Activated naive CD8-positive, alpha-beta T cell treated with anti-CD3 and anti-CD28 coated beads, Interleukin-2, amount 10 ng/mL, durations not matched to agents 7 days and 5 days (primary cell): ENCODE data around the gene C6orf89. TPM values are rescaled to one million over a fixed set of nuclear protein-coding genes. Genes with fewer than 3 reads are reported as not detected.
A peak's percentile ranks its signal among the peaks of the same experiment; 100 is the strongest.

Experiments used
- ATAC-seq: fragments of 150-1000 bp; cut with Tn5 transposase; one replicate; pipeline ENCODE4 v1.10.0; 2021; ENCODE audit warnings: low read depth, moderate library complexity
- POLR2A ChIA-PET: fragments of 350-600 bp; sonication (Branson Sonifier 250); formaldehyde crosslinking; loops from one replicate; lab custom pipeline; 2021; ENCODE audit warnings: antibody characterized with exemption; lab: Charles Lee
- DNase-seq: peaks from one replicate; pipeline ENCODE4 v3.0.0; 2021
- H3K27ac Mint-ChIP-seq: one replicate; pipeline ENCODE4 v1.8.0; 2022; ENCODE audit warnings: mild to moderate bottlenecking, mixed read lengths
- H3K27me3 Mint-ChIP-seq: one replicate; pipeline ENCODE4 v1.8.0; 2022; ENCODE audit warnings: mild to moderate bottlenecking, moderate library complexity, mixed read lengths
- H3K36me3 Mint-ChIP-seq: one replicate; pipeline ENCODE4 v1.8.0; 2021; ENCODE audit warnings: mild to moderate bottlenecking, mixed read lengths
- H3K4me1 Mint-ChIP-seq: one replicate; pipeline ENCODE4 v1.8.0; 2021; ENCODE audit warnings: mixed read lengths
- H3K4me3 Mint-ChIP-seq: one replicate; pipeline ENCODE4 v1.8.0; 2022; ENCODE audit warnings: mild to moderate bottlenecking, moderate library complexity, mixed read lengths
- H3K9me3 Mint-ChIP-seq: one replicate; pipeline ENCODE4 v1.8.0; 2021; ENCODE audit warnings: mixed read lengths
- total RNA-seq, 2 experiments: library from RNA; stranded (reverse); gene quantifications; one replicate each; pipeline ENCODE4 v1.2.3, GENCODE V29; 2021

C6orf89 gene, protein sequence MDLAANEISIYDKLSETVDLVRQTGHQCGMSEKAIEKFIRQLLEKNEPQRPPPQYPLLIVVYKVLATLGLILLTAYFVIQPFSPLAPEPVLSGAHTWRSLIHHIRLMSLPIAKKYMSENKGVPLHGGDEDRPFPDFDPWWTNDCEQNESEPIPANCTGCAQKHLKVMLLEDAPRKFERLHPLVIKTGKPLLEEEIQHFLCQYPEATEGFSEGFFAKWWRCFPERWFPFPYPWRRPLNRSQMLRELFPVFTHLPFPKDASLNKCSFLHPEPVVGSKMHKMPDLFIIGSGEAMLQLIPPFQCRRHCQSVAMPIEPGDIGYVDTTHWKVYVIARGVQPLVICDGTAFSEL
- 10 to 100 TPM; 45.3 to 46.0 TPM for total RNA-seq

DNA sequence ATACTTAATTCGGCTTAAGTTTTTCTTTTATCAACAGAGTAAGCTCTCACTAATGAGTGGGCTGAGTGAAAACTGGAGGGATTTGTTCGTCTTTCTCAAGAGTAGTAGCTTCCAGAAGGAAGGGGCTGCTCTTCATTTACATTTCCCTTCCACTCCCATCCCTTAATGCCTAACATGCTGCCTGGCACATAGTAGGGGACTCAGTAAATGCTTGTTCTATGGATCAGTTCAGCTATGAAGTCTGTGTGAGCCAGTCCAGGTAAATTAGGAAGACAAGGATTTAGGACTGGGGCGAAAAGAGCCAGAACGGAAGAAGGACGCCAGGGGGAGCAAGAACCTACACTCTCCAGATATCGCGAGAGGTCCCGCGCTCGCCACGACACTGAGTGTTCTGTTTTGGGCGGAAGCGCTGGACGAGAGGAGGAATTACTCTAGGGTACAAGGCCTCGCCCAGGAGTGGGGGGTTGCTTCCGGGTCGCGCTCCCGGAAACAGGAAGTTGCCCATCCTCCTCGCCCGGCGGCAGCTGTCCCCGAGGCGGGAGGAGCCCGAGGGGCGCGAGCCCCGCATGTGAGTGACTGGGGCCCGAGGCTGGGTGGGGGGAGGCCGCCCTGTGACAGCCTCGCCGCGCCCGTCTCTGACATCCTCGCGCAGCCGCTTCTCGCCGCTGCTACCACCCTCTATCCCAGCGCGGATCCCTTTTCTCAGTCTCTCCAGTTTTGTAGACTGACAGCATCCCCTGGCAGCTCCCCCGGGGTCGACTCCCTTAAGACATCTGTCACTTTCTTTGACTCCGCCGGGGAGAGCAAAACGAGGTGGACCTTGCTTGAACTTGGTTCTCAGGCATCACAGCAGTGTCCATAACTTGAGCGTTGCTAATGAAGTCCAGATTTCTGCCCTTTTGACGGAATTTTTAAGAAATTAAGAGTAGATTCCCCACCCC, at the start of gene C6orf89:
TSS of gene C6orf89 (plus strand) at position 492 of the 941 bp plus-strand sequence. CDS start 13,493 bp downstream, outside the sequence.
- Mint-ChIP-seq H3K27me3 (no peaks in the 10 kb centered on the region), H3K9me3 (no peaks in the 10 kb centered on the region), H3K27ac (peak within 1 kb of the TSS; percentile 88), H3K4me3 (peak within 1 kb of the TSS; percentile 91), H3K36me3 (peaks cover 2% of the 10 kb centered on the region), H3K4me1 (peaks cover 24% of the 10 kb centered on the region)
- ATAC-seq, result peak; percentile 99
- DNase-seq, result peak; percentile 92
- POLR2A ChIA-PET, result interaction anchor here (0.7 to 2.4 kb wide), 6 partner anchors 11 to 285 kb away, joined by 4 to 21 read pairs (median 10); partner anchors contain the start of genes MTCH1, PI16 and PPIL1

DNA sequence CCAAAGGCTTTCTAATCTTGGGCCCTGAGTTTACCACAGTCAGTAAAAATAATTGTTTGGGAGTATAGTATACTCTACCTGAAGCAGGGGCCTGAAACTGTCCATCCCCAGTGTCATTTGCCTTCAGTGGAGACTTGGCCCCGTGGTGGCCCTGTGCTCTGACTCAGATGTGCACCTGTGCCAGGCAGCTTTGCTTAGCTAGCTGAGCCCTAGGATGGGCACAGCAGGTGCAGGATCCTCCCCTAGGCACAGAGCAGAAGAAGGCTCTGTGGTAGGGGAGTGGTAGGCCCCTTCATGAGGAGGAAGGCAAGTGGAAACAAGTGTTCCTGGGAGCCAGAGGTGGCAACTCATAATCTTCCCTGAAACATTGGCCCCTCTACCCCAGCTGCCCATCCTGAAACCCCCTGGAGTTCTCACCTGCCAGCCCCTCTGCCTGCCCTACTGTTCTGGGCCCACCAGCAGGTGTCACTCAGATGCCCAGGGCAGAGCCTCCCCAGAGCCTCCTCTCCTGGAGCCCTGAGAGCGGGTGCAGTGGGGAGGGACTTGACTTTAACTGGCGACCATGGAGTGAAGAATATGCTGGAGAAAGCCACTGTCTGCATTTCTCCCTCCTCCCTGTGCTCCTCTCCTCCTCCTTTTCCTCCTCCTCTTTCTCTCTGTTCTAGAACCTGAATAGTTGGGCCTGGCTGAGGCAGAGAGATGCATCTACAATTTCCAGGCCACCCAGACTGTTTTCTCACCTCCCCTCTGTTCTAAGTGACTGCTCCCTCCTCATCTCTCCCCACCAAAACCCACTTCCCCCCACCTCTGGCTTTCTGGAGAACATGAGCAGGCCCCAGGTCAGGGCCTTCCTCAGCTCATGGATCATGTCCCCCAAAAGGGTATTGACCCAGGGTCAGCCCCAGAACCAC, 49.4 kb upstream of the C6orf89 start:
- H3K9me3 Mint-ChIP-seq, result no peaks in the 10 kb centered on the region
- peaks cover 48% of the 10 kb centered on the region for H3K27me3 Mint-ChIP-seq
- H3K27ac Mint-ChIP-seq, result no peak overlapping the region
- DNase-seq (no peak), ATAC-seq (no peak)
- no peaks in the 10 kb centered on the region for H3K36me3 Mint-ChIP-seq
- peaks cover 9% of the 10 kb centered on the region for H3K4me1 Mint-ChIP-seq
- H3K4me3 Mint-ChIP-seq, result no peak overlapping the region
- POLR2A ChIA-PET, result interaction anchor here (0.7 kb wide), 2 partner anchors 172 to 862 kb away, joined by 3 read pairs; no protein-coding TSS in a partner anchor

DNA sequence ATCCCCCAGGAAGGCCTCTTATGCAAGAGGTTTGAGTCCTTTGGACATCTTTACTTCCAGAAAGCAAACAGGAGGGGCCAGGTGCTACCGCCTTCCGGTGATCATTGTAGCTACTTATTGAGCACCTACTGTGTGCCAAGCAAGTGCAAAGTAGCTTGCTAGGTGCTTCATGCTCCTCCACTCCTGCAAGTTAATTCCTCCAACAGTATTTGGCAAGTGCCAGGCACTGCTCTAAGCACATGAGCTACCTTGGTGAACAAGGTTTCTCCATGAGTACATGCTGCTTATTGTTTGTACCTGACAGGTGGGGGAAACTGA, 48.8 kb upstream of the C6orf89 start:
- no peaks in the 10 kb centered on the region for H3K36me3 Mint-ChIP-seq
- H3K27ac Mint-ChIP-seq, result no peak overlapping the region
- no peak overlapping the region for H3K4me3 Mint-ChIP-seq
- POLR2A ChIA-PET, result no interaction called here
- peaks cover 9% of the 10 kb centered on the region for H3K4me1 Mint-ChIP-seq
- peaks cover 48% of the 10 kb centered on the region for H3K27me3 Mint-ChIP-seq
- H3K9me3 Mint-ChIP-seq, result no peaks in the 10 kb centered on the region
- DNase-seq (no peak), ATAC-seq (no peak)

DNA sequence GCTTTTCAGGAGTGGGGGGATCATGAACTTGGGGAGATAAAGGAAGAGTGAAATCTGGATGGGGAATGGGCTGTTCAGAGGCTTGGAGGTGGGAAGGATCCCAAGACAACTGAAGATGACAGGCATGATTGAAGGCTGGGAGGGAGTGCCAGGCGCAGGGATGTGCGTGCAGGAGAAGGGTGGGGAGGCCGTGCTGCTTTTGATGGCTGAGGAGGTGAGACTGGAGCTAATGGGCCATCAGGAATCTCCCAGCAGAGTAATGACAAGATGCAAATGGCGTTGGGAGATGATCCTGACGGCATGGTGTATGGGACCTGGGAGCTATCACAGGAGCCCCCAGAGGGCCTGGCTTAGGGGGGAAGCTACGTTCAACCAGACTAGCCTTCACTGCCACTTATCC, 48.1 kb upstream of the C6orf89 start:
- Mint-ChIP-seq H3K27ac (no peak overlapping the region), H3K4me3 (no peak overlapping the region), H3K4me1 (peaks cover 9% of the 10 kb centered on the region), H3K36me3 (no peaks in the 10 kb centered on the region), H3K9me3 (no peaks in the 10 kb centered on the region), H3K27me3 (peaks cover 48% of the 10 kb centered on the region)
- ATAC-seq, result no peak
- POLR2A ChIA-PET, result no interaction called here
- DNase-seq, result no peak

DNA sequence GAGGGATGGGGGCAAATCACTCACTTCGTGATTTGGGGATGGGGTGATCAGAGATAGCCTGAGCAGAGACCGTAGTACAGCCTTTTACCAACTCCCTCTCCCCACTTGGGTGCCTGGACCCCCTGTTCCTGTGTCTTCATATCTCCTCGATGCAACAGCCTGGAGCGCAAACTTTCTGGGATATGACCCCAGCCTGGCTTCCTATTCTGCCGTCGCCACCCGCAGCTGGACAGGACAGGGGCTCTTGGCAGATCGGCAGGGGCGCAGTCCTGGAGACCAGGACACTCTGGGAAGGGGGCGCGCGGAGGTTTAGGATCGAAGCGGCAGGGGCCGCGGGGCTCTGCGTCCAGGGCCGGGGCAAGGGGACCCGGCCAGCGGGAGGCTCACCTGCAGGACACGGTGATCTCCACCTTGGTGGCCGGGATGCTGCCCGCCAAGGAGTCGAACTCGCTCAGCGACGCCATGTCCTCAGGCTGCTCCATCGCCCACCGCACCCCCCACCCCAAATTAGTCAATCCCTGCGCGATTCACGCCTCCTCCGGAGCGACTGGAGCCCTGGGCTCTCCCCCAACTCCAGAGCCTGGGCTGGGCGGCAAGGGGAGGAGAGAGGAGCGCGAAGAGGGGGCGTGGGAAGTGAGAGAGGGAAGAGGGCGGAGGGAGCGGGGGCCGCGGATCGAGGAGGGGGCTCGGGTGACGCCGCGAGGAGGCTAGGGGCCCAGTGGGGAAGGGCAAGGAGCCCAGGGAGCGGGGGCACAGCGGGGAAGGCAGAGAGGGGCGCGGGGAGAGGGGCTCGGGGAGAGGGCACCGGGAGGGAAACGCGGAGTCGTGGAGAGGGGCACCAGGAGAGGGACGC, 46.6 kb upstream of the C6orf89 start, which contains the start of gene CPNE5:
TSS of gene CPNE5 (minus strand) at position 549 of the 853 bp plus-strand sequence. CDS start at position 482, 67 bp downstream.
- DNase-seq (no peak), ATAC-seq (no peak)
- Mint-ChIP-seq H3K27me3 (peaks cover 46% of the 10 kb centered on the region), H3K4me3 (peak within 1 kb of the TSS; percentile 65), H3K9me3 (no peaks in the 10 kb centered on the region), H3K36me3 (no peaks in the 10 kb centered on the region), H3K4me1 (peaks cover 9% of the 10 kb centered on the region), H3K27ac (no peak within 1 kb of the TSS)
- POLR2A ChIA-PET, result no interaction called here

DNA sequence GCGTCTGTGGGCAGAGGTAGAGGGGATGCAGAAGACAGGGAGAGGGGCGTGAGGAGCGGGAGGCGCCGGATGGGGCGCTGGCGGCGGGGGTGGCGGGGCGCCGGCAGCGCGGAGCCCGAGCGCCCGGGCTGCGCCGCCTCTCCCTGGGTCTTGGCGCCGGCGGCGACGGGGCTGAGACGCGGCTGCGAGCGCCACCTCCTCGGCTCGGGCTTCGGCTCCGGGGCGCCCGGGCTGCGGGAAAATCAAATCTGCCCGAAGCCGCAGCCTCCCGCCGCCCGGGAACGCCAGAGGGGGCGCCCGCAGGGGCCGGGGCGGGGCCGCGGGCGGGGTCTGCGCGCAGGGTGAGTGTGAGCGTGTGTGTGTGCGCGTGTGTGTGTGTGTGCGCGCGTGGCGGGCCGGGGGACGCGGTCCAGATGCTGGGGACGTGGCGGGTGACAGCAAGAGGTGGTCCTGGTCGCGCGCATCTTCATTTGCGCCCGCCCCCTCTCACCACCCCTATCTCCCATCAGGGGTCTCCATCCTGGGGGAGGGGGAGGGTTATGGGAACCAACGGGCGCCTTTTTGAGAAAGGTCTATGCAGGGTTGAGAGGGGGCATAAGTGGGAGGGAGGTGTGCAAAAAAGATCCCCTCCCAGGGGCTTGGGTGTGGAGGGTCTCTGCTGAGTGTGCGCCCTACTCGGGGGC, 45.9 kb upstream of the C6orf89 start:
- Mint-ChIP-seq H3K27me3 (peaks cover 45% of the 10 kb centered on the region), H3K27ac (no peak overlapping the region), H3K36me3 (no peaks in the 10 kb centered on the region), H3K4me1 (peaks cover 9% of the 10 kb centered on the region), H3K4me3 (peak overlapping the region; percentile 65), H3K9me3 (no peaks in the 10 kb centered on the region)
- peak; percentile 71 for ATAC-seq
- POLR2A ChIA-PET, result no interaction called here
- DNase-seq, result peak; percentile 66

DNA sequence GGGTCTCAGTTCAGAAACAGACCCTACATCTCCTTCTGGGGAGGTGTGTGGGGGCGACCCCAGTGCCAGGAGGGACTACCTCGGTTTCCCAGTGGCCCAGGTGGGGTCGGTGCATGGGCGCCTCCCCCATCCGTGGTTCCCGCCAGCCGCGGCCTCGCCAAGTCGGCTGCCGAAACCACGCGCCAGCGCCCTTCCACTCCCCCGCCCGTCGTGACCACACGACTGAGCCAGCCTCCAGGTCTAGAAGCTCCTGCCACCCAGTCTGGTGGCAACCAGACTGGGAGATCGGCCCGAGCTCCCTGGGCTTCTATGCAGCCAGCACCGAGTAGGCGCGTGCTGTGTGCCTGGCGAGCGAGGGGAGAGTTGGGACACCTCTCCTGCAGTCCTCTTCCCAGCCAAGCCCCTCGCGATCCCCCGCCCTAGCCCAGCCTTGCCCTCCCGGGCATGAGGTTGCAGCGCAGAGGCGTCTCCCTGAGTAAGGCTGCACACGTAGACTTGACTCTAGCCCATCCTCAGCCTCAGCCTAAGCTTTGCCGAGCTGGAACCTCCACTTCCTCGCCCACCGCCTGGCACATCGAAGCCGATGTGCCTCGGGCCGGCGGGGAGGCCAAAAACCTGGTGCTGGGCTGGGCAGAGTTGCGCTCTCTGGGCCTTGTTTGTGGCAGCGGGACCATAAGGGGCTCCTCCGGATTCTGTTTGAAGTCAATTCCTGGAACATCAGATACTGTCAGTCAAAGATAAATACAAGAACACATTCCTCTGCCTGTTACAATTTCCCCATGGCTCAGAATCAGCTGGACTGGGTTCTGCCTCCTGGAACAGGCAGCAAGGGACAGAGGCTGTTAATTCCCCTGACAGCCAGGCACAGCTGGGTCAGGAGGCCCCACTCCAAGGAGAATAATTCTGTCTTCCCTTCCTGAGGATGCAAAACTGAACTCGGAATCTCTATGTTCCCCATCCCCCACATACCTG, 45.0 kb upstream of the C6orf89 start:
- H3K4me3 Mint-ChIP-seq, result peak overlapping the region; percentile 64
- POLR2A ChIA-PET, result no interaction called here
- H3K27ac Mint-ChIP-seq, result no peak overlapping the region
- H3K27me3 Mint-ChIP-seq, result peaks cover 42% of the 10 kb centered on the region
- no peaks in the 10 kb centered on the region for H3K9me3 Mint-ChIP-seq
- no peaks in the 10 kb centered on the region for H3K36me3 Mint-ChIP-seq
- no peak for DNase-seq
- no peak for ATAC-seq
- H3K4me1 Mint-ChIP-seq, result peaks cover 9% of the 10 kb centered on the region

DNA sequence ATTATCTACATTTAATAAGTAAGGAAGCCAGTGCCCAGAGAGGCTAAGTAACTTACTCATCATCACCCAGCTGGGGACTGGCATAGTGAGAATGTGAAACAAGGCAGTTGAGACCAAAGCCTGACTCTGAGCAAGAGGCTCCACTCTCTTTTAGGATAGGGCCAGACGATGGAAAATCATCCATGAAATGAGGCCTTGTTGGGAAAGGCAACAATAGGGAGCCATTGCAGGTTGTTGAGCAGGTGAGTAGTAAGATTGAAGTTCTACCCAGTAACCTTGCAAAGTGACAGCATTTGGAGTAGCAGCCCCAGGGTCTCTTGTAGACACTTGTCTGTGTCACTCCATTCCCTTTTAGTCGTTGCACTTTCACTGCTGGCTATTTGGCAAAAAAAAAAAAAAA, 44.0 kb upstream of the C6orf89 start:
- Mint-ChIP-seq H3K36me3 (no peaks in the 10 kb centered on the region), H3K4me1 (peaks cover 7% of the 10 kb centered on the region), H3K27me3 (peaks cover 37% of the 10 kb centered on the region), H3K4me3 (no peak overlapping the region), H3K9me3 (no peaks in the 10 kb centered on the region), H3K27ac (no peak overlapping the region)
- POLR2A ChIA-PET, result no interaction called here
- DNase-seq (no peak), ATAC-seq (no peak)

DNA sequence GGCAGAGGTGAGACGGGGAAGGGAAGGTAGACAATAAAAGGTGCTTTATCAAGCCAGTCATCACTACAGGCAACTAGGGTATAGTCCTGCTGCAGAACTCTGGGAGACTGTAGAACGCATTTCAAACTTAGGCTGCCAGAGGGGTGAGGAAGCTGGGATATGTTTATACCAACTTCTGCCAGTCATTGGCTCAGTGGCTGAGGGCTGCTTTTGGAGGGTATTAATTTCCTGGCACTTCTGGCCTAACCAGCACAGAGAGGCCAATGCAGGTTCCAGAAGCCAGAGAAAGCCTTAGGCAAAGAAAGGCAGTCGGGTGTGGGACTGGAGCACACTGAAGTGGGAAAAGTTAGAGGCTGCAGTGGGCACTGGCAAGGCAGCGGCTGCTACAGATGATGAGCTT, 42.6 kb upstream of the C6orf89 start:
- POLR2A ChIA-PET, result no interaction called here
- no peaks in the 10 kb centered on the region for H3K36me3 Mint-ChIP-seq
- no peaks in the 10 kb centered on the region for H3K9me3 Mint-ChIP-seq
- H3K27me3 Mint-ChIP-seq, result peaks cover 23% of the 10 kb centered on the region
- no peak overlapping the region for H3K4me3 Mint-ChIP-seq
- DNase-seq (no peak), ATAC-seq (no peak)
- H3K27ac Mint-ChIP-seq, result no peak overlapping the region
- H3K4me1 Mint-ChIP-seq, result peaks cover 3% of the 10 kb centered on the region

DNA sequence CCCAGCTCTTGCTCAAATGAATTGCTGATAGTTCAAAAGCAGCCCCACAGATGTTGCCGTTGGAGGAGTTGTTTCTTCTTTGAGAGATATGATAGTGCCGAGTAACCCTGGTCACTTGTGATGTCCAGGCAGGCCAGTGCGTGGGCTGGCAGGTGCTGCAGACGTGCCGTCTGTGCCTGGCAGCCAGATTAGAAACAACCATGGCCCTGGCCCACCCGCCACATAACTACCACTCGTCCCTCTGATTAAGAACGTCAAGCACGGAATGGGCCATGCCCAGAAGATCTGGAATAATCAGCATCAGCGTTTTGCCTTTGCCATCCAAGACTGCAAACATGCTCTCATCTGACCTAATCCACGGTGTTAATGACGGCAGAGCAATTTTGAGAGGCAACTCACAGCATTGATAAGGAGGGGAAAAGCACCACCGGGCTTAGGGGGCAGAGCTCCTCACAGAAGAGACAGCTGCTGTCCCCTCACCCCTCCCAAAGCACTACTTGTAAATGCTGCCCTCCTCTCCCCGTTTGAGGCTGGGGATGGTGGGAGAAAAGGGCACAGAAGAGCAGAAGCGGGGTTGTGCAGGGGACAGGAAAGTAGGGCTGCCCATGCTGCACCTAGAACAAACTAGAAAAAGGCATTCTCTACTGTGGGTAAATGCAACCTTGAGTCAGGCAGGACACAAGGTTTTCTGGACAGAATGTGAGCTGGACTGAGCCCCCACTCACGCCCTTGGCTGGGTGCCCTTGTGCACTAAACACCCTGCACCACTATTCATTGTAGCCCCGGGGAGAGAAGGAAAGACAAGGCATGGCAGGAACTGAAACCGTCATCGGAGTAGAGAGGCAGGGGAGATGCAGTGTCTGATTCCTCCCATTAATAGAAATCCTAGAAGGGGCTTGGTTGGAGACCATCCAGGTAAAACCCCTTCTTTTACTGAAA, 41.3 kb upstream of the C6orf89 start:
- DNase-seq (no peak), ATAC-seq (no peak)
- H3K36me3 Mint-ChIP-seq, result no peaks in the 10 kb centered on the region
- H3K9me3 Mint-ChIP-seq, result no peaks in the 10 kb centered on the region
- H3K27ac Mint-ChIP-seq, result no peak overlapping the region
- H3K27me3 Mint-ChIP-seq, result peaks cover 20% of the 10 kb centered on the region
- no peak overlapping the region for H3K4me3 Mint-ChIP-seq
- peaks cover 6% of the 10 kb centered on the region for H3K4me1 Mint-ChIP-seq
- POLR2A ChIA-PET, result no interaction called here
